Neural crest cell (in vitro differentiated cells): ENCODE data around the gene MKX. TPM values are rescaled to one million over a fixed set of nuclear protein-coding genes. Genes with fewer than 3 reads are reported as not detected.

ENCODE experiments used
- DNase-seq: peaks from one replicate; pipeline ENCODE4 v3.0.0; 2021; ENCODE audit warnings: low read depth, mixed read lengths, low spot score
- H3K27ac Mint-ChIP-seq: one replicate; pipeline ENCODE4 v1.8.0; 2021; ENCODE audit warnings: mild to moderate bottlenecking, mixed read lengths; ENCODE audit not compliant: unreplicated experiment
- H3K27me3 Mint-ChIP-seq: 2 replicates; pipeline ENCODE4 v1.8.0; 2021; ENCODE audit warnings: low read depth, mild to moderate bottlenecking, mixed read lengths
- H3K36me3 Mint-ChIP-seq: 2 replicates; pipeline ENCODE4 v1.8.0; 2021; ENCODE audit warnings: low read depth, mild to moderate bottlenecking, mixed read lengths
- H3K4me1 Mint-ChIP-seq: 2 replicates; pipeline ENCODE4 v1.8.0; 2021; ENCODE audit warnings: mixed read lengths
- H3K4me3 Mint-ChIP-seq: one replicate; pipeline ENCODE4 v1.8.0; 2021; ENCODE audit warnings: mild to moderate bottlenecking, mixed read lengths
- H3K9me3 Mint-ChIP-seq: 2 replicates; pipeline ENCODE4 v1.8.0; 2021; ENCODE audit warnings: mixed read lengths
- CTCF ChIP-seq: fragments of 200-600 bp; sonication (generic); conservative IDR thresholded peaks from 2 replicates; pipeline ENCODE4 v1.5.0; 2021; ENCODE audit warnings: antibody characterized with exemption, mild to moderate bottlenecking
- total RNA-seq: library from RNA; stranded (reverse); gene quantifications from 2 replicates; pipeline ENCODE4 v1.2.1, GENCODE V29; 2021

Gene MKX
- total RNA-seq, 1 donor from 2014 or later, result not detected

- DNase-seq, result no peak
- no peaks in the 10 kb centered on the region for H3K36me3 Mint-ChIP-seq
- peak overlapping the region; percentile 46 for H3K4me3 Mint-ChIP-seq
- no peaks in the 10 kb centered on the region for H3K27me3 Mint-ChIP-seq
- peaks cover 26% of the 10 kb centered on the region for H3K4me1 Mint-ChIP-seq
- H3K27ac Mint-ChIP-seq, result peak overlapping the region; percentile 70
- TF ChIP-seq CTCF, result no peak
- no peaks in the 10 kb centered on the region for H3K9me3 Mint-ChIP-seq
Observed at GRCh38 chr10:27701938-27702537, 43.6 kb downstream of the MKX start.

DNA sequence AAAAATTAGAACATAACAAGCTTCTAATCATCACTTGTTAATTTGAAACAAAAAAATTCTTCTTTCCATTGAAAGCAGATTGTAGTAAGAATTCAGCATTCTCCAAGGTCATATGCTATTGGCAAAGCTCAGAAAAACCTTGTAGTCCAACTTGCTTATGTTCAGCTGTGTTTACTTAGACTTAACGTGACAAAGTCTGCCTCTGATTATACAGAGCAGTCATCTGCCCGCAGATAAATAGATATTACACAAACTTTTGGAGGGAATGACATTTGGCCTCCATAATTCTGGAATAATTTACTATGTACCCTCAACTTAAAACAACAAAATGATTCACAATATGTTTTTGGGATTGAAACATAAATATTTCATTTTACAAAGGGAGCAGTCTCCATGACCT lies 45.8 kb downstream of the MKX start:
- no peak for DNase-seq
- H3K9me3 Mint-ChIP-seq, result no peaks in the 10 kb centered on the region
- H3K36me3 Mint-ChIP-seq, result no peaks in the 10 kb centered on the region
- H3K4me1 Mint-ChIP-seq, result peaks cover 26% of the 10 kb centered on the region
- H3K27ac Mint-ChIP-seq, result no peak overlapping the region
- no peak for TF ChIP-seq CTCF
- H3K4me3 Mint-ChIP-seq, result no peak overlapping the region
- no peaks in the 10 kb centered on the region for H3K27me3 Mint-ChIP-seq

DNA sequence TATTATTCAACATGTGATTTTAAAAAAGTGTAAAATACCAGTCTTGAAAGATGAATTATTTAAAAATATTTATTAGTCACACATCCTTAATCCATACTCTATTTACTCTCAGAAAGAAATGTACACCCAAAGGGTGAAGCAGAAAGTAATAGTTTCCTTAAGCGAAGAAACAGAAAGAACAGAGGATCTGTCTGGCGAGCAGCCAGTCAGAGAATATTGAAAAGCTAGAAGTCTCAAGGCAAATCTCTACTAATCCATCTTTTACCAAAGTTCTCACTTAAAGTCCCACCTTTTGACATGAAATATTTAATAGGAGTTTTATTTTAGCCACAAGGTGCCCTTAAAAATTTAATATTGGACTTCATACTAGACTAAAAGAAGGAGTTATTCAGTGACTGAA lies 46.7 kb downstream of the MKX start:
- no peak for TF ChIP-seq CTCF
- Mint-ChIP-seq H3K27ac (no peak overlapping the region), H3K36me3 (no peaks in the 10 kb centered on the region), H3K4me3 (no peak overlapping the region), H3K4me1 (peaks cover 26% of the 10 kb centered on the region), H3K27me3 (no peaks in the 10 kb centered on the region), H3K9me3 (no peaks in the 10 kb centered on the region)
- no peak for DNase-seq

DNA sequence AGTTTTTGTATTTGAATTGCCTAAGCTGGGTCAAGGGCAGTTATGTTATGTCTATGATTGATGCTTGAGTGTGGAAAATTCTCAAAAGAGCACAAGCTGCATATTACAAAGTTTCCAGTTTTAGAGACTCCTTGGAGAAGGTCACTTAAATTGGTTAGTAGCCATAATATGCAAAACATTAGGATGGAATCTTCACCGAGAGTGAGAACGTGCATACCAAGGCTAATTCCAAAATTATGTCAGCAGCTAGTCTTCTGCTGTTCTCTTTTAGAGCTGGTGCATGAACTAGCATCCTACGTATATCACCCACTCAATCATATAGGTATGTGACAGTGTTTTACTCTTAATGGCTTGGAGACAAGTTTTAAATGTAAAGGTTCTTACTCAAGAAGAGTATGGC lies 49.2 kb downstream of the MKX start:
- Mint-ChIP-seq H3K36me3 (no peaks in the 10 kb centered on the region), H3K27me3 (no peaks in the 10 kb centered on the region), H3K27ac (no peak overlapping the region), H3K9me3 (peaks cover 3% of the 10 kb centered on the region), H3K4me1 (peaks cover 11% of the 10 kb centered on the region), H3K4me3 (no peak overlapping the region)
- no peak for TF ChIP-seq CTCF
- no peak for DNase-seq

DNA sequence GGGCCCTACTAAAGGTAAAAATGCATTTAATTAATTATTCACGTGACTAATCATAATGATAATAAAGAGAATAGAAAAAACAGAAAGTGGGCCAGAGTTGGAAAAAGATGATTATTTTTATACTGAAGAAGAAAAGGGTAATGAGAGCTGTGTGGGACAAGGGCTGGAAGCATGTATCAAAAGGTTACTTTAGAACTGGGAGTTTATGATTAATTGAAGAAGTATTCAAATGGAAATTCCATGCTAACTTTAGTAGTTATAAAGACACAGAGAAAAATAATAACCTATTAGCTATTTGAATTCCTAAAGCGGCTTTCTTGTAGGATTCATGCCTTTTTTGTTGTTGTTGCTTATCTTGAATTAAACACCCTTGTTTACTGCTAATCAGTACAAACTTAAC lies 49.9 kb downstream of the MKX start:
- no peak for DNase-seq
- H3K4me3 Mint-ChIP-seq, result no peak overlapping the region
- H3K27ac Mint-ChIP-seq, result no peak overlapping the region
- H3K4me1 Mint-ChIP-seq, result peaks cover 11% of the 10 kb centered on the region
- H3K27me3 Mint-ChIP-seq, result no peaks in the 10 kb centered on the region
- H3K9me3 Mint-ChIP-seq, result peaks cover 3% of the 10 kb centered on the region
- no peak for TF ChIP-seq CTCF
- H3K36me3 Mint-ChIP-seq, result no peaks in the 10 kb centered on the region
